GM20000 (cell line): ENCODE data around the gene CLTCL1.
A peak's percentile ranks its signal among the peaks of the same experiment; 100 is the strongest.
"Not testable (repeated sequence)": the region's sequence is repeated elsewhere in the genome, so short reads cannot be mapped to it uniquely, and the experiment has no call there.

ENCODE experiments used
- DNase-seq: peaks from one replicate; pipeline ENCODE4 v3.0.0; 2012; ENCODE audit warnings: low spot score
- TF ChIP-seq, protein P1 (sequence below): IDR thresholded peaks from 2 replicates; pipeline ENCODE4 v1.5.1; 2012; ENCODE audit warnings: mild to moderate bottlenecking, control low read depth; ENCODE audit errors: extremely low read depth, missing control alignments

CLTCL1 gene

GRCh38 chr22:19291580-19292457 lies at the start of gene CLTCL1:
CLTCL1 (minus strand) TSS chr22:19291719; CDS start chr22:19291641, 78 bp downstream.
- peak; percentile 100 for DNase-seq
- TF ChIP-seq, protein P1, sequence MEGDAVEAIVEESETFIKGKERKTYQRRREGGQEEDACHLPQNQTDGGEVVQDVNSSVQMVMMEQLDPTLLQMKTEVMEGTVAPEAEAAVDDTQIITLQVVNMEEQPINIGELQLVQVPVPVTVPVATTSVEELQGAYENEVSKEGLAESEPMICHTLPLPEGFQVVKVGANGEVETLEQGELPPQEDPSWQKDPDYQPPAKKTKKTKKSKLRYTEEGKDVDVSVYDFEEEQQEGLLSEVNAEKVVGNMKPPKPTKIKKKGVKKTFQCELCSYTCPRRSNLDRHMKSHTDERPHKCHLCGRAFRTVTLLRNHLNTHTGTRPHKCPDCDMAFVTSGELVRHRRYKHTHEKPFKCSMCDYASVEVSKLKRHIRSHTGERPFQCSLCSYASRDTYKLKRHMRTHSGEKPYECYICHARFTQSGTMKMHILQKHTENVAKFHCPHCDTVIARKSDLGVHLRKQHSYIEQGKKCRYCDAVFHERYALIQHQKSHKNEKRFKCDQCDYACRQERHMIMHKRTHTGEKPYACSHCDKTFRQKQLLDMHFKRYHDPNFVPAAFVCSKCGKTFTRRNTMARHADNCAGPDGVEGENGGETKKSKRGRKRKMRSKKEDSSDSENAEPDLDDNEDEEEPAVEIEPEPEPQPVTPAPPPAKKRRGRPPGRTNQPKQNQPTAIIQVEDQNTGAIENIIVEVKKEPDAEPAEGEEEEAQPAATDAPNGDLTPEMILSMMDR = no peak

DNA sequence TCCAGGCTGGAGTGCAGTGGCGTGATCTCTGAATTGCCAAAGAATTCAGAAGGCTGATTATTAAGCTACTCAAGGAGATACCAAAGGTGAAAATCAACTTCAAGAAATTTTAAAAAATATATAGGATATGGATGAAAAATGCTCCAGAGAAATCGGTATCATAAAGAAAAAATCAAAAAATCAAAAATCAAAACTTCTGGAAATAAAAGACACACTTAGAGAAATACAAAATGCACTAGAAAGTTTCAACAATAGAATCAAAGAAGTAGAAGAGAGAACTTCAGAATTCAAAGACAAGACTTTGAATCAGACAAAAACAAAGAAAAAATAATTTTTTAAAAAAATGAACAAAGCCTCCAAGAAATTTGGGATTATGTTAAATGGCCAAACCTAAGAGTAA lies 45.6 kb upstream of the CLTCL1 start:
- no peak for DNase-seq
- TF ChIP-seq, protein P1 = no peak

- TF ChIP-seq, protein P1 = no peak
- DNase-seq = no peak
These were observed 44.9 kb upstream of the CLTCL1 start for GRCh38 chr22:19336133-19337075.

DNA sequence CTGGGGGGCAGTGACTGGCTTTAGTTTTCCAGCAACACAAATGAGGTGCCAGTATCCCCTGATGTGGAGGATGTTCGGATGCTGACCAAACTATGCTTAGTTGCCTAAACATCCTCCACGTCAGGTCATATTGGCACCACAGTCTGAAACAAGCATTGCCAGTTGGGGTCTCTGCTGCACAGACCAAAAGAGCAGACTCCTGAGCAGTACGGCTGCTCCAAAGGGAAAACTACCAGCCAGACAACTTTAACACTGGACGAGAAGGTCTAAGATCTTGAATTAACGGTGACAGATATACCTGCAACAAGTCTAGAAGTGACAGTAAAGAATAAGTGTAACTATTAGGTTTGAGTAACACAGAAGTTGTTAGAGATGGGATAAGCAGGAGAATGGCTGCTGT lies 40.5 kb upstream of the CLTCL1 start:
- TF ChIP-seq, protein P1 = no peak
- DNase-seq = no peak

DNA sequence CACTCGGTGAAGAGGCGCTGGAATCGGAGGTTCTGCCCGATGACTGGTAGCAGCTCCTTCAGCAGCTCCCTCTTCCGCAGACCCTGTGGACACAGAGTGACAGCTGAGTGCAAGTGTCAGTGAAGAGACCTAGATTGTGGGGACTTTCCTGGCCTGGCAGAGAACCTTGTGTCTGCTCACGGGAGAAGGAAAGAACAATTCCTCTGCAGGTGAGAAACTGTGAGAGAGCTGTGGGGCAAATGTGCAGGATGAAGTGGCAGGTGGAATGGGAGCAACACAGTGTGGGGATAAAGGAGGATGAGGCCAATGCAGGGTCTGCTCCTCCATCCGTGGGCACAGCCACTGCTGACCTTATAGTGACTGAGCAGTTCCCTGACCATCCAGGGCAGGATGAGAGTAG lies 40.0 kb upstream of the CLTCL1 start:
- TF ChIP-seq, protein P1 = no peak
- DNase-seq = no peak

DNA sequence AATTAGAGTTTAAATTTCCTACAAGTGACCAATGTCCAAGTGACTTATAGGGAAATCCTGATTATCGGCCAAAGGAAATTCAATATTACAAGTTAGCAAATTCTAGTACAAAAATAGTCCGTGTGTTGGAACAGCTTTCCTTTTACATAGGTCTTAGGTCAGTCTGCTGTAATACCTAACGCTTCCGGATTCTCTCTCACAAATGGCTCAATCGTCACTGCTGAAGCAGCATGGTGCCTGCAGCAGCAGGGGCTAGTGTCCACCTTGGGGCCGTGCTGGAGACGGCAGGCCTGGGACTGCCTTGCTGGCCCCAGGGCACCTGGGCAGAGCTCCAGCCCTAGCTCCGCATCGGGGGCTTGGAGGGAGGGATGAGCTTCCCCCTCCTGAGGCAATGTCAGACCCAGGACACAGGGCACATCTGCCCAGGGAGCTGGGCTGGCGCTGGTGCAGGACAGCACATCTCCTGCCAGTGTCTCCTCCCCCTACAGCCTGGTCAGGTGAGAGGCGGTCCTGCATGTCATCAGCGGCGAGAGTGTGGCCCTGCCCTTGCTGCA lies 39.4 kb upstream of the CLTCL1 start:
- no peak for DNase-seq
- TF ChIP-seq, protein P1 = no peak

DNA sequence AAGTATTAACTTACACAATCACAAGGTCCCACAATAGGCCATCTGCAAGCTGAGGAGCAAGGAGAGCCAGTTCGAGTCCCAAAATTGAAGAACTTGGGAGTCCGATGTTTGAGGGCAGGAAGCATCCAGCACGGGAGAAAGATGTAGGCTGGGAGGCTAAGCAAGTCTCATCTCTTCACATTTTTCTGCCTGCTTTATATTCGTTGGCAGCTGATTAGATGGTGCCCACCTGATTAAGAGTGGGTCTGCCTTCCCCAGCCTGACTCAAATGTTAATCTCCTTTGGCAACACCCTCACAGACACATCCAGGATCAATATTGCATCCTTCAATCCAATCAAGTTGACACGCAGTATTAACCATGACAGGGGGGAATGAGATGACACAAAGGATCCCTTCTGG lies 38.7 kb upstream of the CLTCL1 start:
- DNase-seq = not testable (repeated sequence)
